ENCODE measurements around the gene SLC2A5.
"Not testable (repeated sequence)": the region's sequence is repeated elsewhere in the genome, so short reads cannot be mapped to it uniquely, and the experiment has no call there.

SLC2A5 gene

DNA sequence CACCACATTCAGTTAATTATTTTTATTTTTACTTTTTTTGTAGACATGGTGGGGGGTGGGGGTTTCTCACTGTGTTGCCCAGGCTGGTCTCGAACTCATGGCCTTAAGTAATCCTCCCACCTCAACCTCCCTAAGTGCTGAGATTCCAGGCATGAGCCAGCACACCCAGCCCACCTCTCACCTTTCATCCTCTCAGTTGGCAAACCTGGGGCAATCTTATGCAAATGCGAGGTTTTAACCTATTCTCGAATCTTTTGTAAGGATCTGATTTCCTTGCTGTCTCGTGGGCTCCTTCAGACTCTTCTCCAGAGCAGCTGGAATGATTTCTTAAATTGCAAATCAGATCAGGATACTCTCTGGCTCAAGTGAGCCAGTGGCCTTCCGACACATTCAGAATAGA lies 36.1 kb downstream of the SLC2A5 start:
- DNase-seq (ENCODE audit: low spot score), result no peak

DNA sequence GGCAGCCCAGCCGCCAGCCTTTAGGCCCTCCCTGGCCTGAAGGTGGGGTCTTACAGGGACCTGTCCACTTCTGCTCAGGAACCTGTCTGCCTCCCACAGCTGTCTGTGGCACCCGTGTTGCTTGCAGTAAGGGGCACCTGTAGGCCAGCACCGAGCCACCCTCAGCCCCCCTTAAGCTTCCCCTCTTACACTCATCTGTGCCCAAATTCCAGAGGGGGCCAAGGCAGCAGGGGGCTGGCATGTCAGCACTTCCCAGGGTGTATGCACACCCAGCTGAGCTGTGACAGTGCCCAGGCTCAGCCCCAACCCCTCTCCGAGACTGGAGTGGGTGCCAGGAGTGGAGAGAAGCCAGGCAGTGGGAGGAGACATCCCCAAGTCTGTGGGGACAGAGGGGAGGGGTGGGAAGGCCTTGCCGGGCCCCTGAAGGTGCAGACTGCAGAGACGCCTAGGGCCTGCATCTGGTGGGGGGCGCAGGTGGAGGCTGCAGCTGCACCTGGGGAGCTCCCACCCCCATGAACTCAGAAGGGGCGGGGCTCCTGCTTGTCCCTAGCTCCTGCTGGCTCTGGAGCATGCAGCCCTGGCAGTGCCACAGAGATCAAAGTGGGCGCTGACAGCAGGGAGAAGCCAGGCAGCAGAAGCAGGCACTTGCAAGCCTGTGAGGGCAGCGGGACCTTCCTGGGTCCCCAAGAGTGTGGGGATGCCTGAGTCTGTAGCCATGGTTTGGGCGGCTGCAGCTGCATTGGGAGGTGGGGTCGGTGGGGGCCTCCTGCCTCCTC lies 37.8 kb downstream of the SLC2A5 start:
- no peak for DNase-seq (ENCODE audit: low spot score)

DNA sequence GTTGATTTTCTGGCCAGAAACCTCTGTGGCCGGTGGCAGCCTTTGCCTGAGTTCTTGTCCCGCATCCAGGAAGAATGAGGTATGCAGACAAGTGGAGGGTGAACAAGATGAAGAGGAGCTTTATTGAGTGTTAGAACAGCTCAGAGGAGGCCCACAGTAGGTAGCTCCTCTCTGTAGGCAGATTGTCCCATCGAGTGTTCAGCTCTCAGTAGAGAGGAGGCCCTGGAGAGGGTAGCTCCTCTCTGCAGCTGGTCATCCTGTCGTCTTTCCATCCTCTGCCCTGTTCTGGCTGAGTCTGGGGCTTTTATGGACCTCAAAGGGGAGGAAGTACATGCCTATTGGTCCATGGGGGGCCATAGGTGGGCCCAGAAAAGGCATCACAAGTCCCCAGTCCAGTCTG lies 38.4 kb downstream of the SLC2A5 start:
- DNase-seq (ENCODE audit: low spot score), result not testable (repeated sequence)

- DNase-seq (ENCODE audit: low spot score), result no peak
Observed at GRCh38 chr1:9028921-9029705, 40.3 kb downstream of the SLC2A5 start.

GRCh38 chr1:9027307-9027706 lies 42.1 kb downstream of the SLC2A5 start:
- DNase-seq (ENCODE audit: low spot score), result no peak

- DNase-seq (ENCODE audit: low spot score), result no peak
Observed at GRCh38 chr1:9025449-9025848, 44.0 kb downstream of the SLC2A5 start.

DNA sequence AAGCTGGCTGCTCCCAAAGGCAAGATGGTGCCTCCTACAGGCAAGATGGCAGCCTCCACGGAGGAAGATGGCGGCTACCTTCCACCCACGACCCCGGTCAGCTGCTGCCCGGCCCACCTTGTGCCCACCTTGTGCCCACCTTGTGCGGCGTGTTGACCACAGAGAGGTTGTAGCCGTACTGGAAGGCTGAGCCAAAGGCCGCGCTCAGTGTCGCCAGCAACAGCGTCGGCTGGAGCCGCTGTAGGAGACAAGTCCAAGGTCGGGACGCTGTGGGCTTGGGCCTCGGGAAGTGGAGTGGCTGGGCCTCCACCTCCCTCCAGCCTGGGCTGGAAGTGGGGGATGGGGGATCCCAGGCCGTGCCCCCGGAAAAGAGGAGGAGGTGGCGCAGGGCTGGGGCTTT lies 44.6 kb downstream of the SLC2A5 start:
- DNase-seq (ENCODE audit: low spot score), result no peak

- no peak for DNase-seq (ENCODE audit: low spot score)
Observed at GRCh38 chr1:9022773-9023172, 46.7 kb downstream of the SLC2A5 start.

DNA sequence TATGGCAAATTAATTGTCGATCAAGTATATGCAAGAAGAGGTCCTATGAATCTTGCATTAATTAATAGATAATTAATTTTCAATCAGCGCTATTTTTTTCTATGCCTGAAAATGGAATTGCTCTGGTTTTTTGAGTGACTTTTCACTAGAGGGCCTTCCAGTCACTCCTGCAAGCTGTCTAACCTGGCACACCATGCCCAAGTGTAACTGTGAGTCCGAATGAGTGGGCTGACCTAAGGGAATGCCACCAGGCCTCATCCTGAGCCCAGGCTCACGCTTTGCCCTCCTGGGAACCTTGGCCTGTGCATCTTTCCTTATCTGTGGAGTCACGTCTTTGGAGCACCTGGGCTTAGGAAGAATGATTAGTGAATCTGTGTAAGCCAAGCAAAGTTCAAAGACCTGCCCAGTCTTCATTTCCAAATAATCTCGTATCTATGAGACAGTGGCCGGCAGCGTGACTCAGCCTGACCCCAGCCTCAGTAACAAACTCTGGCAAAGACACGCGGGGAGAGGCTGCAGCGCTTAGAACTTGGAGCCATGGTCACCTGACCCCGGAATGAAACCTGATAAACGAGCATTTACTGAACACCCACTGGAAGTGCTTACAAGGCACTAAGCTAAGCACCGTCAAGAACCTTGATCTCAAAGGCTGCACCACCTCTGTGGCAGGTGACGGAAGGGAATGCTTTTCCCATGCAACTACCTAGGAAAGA lies 47.3 kb downstream of the SLC2A5 start:
- not testable (repeated sequence) for DNase-seq (ENCODE audit: low spot score)

GRCh38 chr1:9020305-9020704 lies 49.1 kb downstream of the SLC2A5 start:
- no peak for DNase-seq (ENCODE audit: low spot score)

DNA sequence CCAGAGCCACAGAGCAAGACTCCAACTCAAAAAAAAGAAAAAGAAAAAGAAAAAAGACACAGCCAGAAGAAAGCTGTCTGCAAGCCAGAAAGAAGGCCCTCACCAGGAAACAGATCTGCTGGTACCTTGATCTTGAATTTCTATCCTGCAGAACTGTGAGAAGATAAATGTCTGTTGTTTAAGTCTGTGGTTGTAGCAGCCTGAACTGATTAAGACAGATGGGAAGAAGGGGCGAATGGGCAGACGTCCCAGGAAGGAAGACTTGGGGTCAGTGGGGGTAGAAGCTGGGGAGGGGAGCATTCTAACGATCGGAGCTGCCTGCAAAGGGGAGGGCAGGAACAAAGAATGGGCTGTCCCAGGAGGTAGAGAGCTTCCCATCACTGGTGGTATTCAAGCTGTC lies 49.5 kb downstream of the SLC2A5 start:
- DNase-seq (ENCODE audit: low spot score), result no peak

GRCh38 chr1:9018333-9018732 lies 51.1 kb downstream of the SLC2A5 start:
- no peak for DNase-seq (ENCODE audit: low spot score)

DNA sequence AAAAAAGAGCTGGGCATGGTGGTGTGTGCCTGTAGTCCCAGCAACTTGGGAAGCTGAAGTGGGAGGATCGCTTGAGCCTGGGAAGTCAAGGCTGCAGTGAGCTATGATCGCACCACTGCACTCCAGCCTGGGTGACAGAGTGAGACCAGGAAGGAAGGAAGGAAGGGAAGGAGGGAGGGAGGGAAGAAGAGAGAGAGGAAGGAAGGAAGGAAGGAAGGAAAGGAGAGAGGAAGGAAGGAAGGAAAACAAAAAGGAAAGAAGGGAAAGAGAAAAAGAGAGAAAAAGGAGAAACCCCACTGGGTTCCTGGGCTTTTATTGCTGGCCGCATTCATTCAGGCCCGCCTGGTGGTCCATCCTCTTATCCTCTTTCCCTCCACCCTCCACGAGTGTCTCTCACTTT lies 53.0 kb downstream of the SLC2A5 start:
- no peak for DNase-seq (ENCODE audit: low spot score)

GRCh38 chr1:9014475-9015375 lies 54.7 kb downstream of the SLC2A5 start:
- no peak for DNase-seq (ENCODE audit: low spot score)

GRCh38 chr1:9013819-9014218 lies 55.6 kb downstream of the SLC2A5 start:
- no peak for DNase-seq (ENCODE audit: low spot score)

GRCh38 chr1:9010781-9011323 lies 58.6 kb downstream of the SLC2A5 start:
- no peak for DNase-seq (ENCODE audit: low spot score)

GRCh38 chr1:9009438-9010370 lies 59.7 kb downstream of the SLC2A5 start:
- peak; percentile 69 for DNase-seq (ENCODE audit: low spot score)

GRCh38 chr1:9008236-9008635 lies 61.2 kb downstream of the SLC2A5 start:
- DNase-seq (ENCODE audit: low spot score), result no peak

GRCh38 chr1:9006956-9007615 lies 62.3 kb downstream of the SLC2A5 start:
- DNase-seq (ENCODE audit: low spot score), result no peak

- no peak for DNase-seq (ENCODE audit: low spot score)
Observed at GRCh38 chr1:9005395-9005708, 64.1 kb downstream of the SLC2A5 start.
